Measurements from ENCODE around the gene RRP1B.
A peak's percentile ranks its signal among the peaks of the same experiment; 100 is the strongest.

Gene RRP1B

GRCh38 chr21:43733529-43734071 lies 74.2 kb downstream of the RRP1B start:
- H3K27me3 Mint-ChIP-seq = no peaks in the 10 kb centered on the region
- H3K9me3 Mint-ChIP-seq = no peaks in the 10 kb centered on the region
- H3K4me3 Mint-ChIP-seq = no peak overlapping the region
- peaks cover 2% of the 10 kb centered on the region for H3K36me3 Mint-ChIP-seq
- peaks cover 26% of the 10 kb centered on the region for H3K4me1 Mint-ChIP-seq
- no peak overlapping the region for H3K27ac Mint-ChIP-seq

- Mint-ChIP-seq H3K36me3 (peaks cover 2% of the 10 kb centered on the region), H3K4me3 (no peak overlapping the region), H3K27ac (no peak overlapping the region), H3K9me3 (no peaks in the 10 kb centered on the region), H3K27me3 (no peaks in the 10 kb centered on the region), H3K4me1 (peaks cover 22% of the 10 kb centered on the region)
These were observed 75.0 kb downstream of the RRP1B start for GRCh38 chr21:43734131-43734927.

GRCh38 chr21:43734928-43735229 lies 75.5 kb downstream of the RRP1B start:
- Mint-ChIP-seq H3K36me3 (peaks cover 2% of the 10 kb centered on the region), H3K4me1 (peaks cover 21% of the 10 kb centered on the region), H3K4me3 (no peak overlapping the region), H3K27me3 (no peaks in the 10 kb centered on the region), H3K27ac (no peak overlapping the region), H3K9me3 (no peaks in the 10 kb centered on the region)

- H3K27me3 Mint-ChIP-seq = no peaks in the 10 kb centered on the region
- H3K4me3 Mint-ChIP-seq = no peak overlapping the region
- H3K9me3 Mint-ChIP-seq = no peaks in the 10 kb centered on the region
- no peak overlapping the region for H3K27ac Mint-ChIP-seq
- peaks cover 2% of the 10 kb centered on the region for H3K36me3 Mint-ChIP-seq
- peaks cover 21% of the 10 kb centered on the region for H3K4me1 Mint-ChIP-seq
These were observed 76.1 kb downstream of the RRP1B start for GRCh38 chr21:43735236-43736091.

- H3K27ac Mint-ChIP-seq = no peak overlapping the region
These were observed 77.0 kb downstream of the RRP1B start for GRCh38 chr21:43736224-43736883.

GRCh38 chr21:43737158-43737950 lies 78.0 kb downstream of the RRP1B start:
- no peak overlapping the region for H3K27ac Mint-ChIP-seq
- peaks cover 14% of the 10 kb centered on the region for H3K4me1 Mint-ChIP-seq
- peaks cover 2% of the 10 kb centered on the region for H3K36me3 Mint-ChIP-seq
- no peak overlapping the region for H3K4me3 Mint-ChIP-seq
- no peaks in the 10 kb centered on the region for H3K9me3 Mint-ChIP-seq
- H3K27me3 Mint-ChIP-seq = no peaks in the 10 kb centered on the region

More at GRCh38 chr21:43736224-43736883, 77.0 kb downstream of the RRP1B start:
- Mint-ChIP-seq H3K4me1 (peaks cover 17% of the 10 kb centered on the region), H3K9me3 (no peaks in the 10 kb centered on the region), H3K27me3 (no peaks in the 10 kb centered on the region), H3K4me3 (no peak overlapping the region), H3K36me3 (peaks cover 2% of the 10 kb centered on the region)

- Mint-ChIP-seq H3K27ac (no peak overlapping the region), H3K36me3 (peaks cover 2% of the 10 kb centered on the region), H3K27me3 (no peaks in the 10 kb centered on the region), H3K4me3 (no peak overlapping the region), H3K4me1 (peaks cover 4% of the 10 kb centered on the region), H3K9me3 (no peaks in the 10 kb centered on the region)
These were observed 80.5 kb downstream of the RRP1B start for GRCh38 chr21:43739621-43740435.

GRCh38 chr21:43740497-43741156 lies 81.3 kb downstream of the RRP1B start:
- peak overlapping the region; percentile 30 for H3K27ac Mint-ChIP-seq

GRCh38 chr21:43741423-43742096 lies 82.2 kb downstream of the RRP1B start:
- Mint-ChIP-seq H3K36me3 (peaks cover 6% of the 10 kb centered on the region), H3K4me1 (peaks cover 4% of the 10 kb centered on the region), H3K4me3 (no peak overlapping the region), H3K27me3 (no peaks in the 10 kb centered on the region), H3K27ac (no peak overlapping the region), H3K9me3 (no peaks in the 10 kb centered on the region)

More at GRCh38 chr21:43740497-43741156, 81.3 kb downstream of the RRP1B start:
- peaks cover 4% of the 10 kb centered on the region for H3K4me1 Mint-ChIP-seq
- H3K4me3 Mint-ChIP-seq = no peak overlapping the region
- peaks cover 6% of the 10 kb centered on the region for H3K36me3 Mint-ChIP-seq
- H3K27me3 Mint-ChIP-seq = no peaks in the 10 kb centered on the region
- no peaks in the 10 kb centered on the region for H3K9me3 Mint-ChIP-seq

- H3K27ac Mint-ChIP-seq = no peak overlapping the region
- no peaks in the 10 kb centered on the region for H3K27me3 Mint-ChIP-seq
- no peak overlapping the region for H3K4me3 Mint-ChIP-seq
- H3K4me1 Mint-ChIP-seq = peaks cover 4% of the 10 kb centered on the region
- H3K36me3 Mint-ChIP-seq = peaks cover 7% of the 10 kb centered on the region
- H3K9me3 Mint-ChIP-seq = no peaks in the 10 kb centered on the region
These were observed 84.6 kb downstream of the RRP1B start for GRCh38 chr21:43743947-43744346.

GRCh38 chr21:43744725-43745124 lies 85.4 kb downstream of the RRP1B start:
- Mint-ChIP-seq H3K9me3 (no peaks in the 10 kb centered on the region), H3K27ac (peak overlapping the region; percentile 62), H3K4me1 (no peaks in the 10 kb centered on the region), H3K27me3 (no peaks in the 10 kb centered on the region), H3K4me3 (no peak overlapping the region), H3K36me3 (peaks cover 7% of the 10 kb centered on the region)
